H4 (cell line): Measurements from ENCODE around the gene PYGM. TPM values are rescaled to one million over a fixed set of nuclear protein-coding genes. Genes with fewer than 3 reads are reported as not detected.
"Not testable (repeated sequence)": the region's sequence is repeated elsewhere in the genome, so short reads cannot be mapped to it uniquely, and the experiment has no call there.

Experiments
- DNase-seq: peaks from one replicate; pipeline ENCODE4 v3.0.0-alpha.2; 2015; ENCODE audit warnings: low spot score
- total RNA-seq: library from RNA; depleted of rRNA; stranded (reverse); fragments of >200 nt; shearing (Covaris generic); gene quantifications from 2 replicates; pipeline ENCODE4 v1.2.3, GENCODE V29; 2014

The PYGM gene
- total RNA-seq, 1 experiment from 2014 or later = 0.25 TPM

DNA sequence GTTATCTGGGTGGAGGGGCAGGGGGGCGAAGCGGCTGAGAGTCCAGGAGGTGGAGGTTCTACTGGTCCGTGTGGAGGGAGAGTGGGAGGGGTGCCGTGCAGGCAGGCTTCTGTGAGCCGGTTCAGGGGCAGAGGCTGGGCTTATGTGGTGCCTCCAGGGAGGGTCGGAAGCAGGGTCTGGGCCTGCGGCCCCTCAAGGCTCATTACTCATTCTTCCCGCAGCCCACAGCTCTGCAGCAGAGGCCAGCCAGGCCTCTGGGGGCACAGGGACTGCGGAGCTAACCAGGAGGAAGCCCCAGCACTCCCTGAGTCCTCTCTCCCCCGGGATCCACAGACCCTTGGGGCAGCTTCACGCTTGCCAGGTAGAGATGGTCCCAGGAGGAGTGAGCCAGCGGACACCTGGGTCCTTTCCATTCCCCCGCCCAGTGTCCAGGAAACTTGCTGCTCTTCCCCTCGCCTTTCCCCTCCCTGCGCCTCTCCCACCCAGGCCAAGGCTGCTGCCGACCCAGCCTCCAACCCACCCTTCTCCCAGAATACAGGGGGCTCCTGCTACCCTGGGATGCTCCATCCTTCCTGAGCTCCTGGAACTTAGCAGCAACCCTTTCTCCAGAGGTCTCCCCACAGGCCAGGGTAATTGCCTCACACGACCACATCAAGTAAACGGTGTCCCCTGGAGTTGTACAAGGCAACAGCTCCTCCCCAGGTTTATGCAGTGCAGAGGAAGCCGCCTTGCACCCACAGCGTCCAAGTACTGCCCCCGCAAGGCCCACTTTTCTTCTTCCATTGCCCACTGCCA lies 43.1 kb downstream of the PYGM start:
- no peak for DNase-seq

- DNase-seq = no peak
These were observed 43.9 kb downstream of the PYGM start for GRCh38 chr11:64715756-64716472.

- DNase-seq = no peak
These were observed 44.7 kb downstream of the PYGM start for GRCh38 chr11:64715110-64715509.

DNA sequence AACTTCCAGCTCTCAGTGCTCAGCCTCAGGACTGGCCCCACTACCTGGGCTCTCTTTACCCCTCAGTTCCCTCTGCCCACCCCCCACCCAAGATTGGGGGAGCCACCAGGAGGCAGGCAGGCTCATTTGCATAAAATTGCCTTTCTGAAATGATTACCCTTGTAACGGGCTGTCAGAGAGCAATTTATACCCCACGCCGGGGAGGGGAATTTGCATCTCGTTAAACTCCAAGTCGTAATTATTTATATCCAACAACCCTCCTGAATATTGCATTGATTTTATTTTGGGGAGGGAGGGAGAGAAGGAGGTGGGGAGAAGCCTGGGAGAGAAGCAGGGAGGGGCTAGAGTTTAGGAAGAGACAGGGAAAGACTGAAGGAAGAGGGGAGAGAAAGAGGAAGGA lies 45.1 kb downstream of the PYGM start:
- DNase-seq = no peak

- DNase-seq = no peak
These were observed 45.9 kb downstream of the PYGM start for GRCh38 chr11:64713781-64714363.

GRCh38 chr11:64713016-64713707 lies 46.6 kb downstream of the PYGM start:
- no peak for DNase-seq

DNA sequence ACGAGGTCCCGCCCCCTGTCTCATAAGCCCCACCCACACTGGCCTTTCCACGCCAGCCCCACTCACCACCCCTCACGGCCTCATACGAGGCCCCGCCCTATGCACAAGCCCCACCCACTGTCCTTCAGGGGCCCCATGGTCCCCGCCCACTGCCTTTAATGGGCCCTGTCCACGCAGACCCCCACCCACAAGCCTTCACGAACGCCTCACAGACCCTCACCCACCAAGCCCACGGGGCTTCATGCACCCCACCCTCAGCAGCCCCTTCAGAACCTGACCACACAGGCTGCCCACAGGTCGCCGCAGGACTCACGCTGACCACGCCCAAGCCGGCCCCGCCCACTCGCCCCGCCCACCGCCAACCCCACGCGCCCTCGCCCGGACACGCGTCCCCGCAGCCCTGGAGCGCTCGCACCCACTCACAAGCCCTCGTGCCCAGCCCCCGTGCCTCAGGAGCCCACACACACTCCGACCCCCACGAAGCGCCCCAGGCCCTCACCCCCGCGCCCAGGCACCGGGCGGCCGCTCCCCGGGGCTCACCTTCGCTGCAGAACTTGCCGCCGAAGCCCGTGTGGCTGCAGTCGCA lies 47.3 kb downstream of the PYGM start:
- no peak for DNase-seq

- DNase-seq = no peak
These were observed 47.8 kb downstream of the PYGM start for GRCh38 chr11:64711956-64712362.

GRCh38 chr11:64711138-64711955 lies 48.4 kb downstream of the PYGM start:
- DNase-seq = no peak

DNA sequence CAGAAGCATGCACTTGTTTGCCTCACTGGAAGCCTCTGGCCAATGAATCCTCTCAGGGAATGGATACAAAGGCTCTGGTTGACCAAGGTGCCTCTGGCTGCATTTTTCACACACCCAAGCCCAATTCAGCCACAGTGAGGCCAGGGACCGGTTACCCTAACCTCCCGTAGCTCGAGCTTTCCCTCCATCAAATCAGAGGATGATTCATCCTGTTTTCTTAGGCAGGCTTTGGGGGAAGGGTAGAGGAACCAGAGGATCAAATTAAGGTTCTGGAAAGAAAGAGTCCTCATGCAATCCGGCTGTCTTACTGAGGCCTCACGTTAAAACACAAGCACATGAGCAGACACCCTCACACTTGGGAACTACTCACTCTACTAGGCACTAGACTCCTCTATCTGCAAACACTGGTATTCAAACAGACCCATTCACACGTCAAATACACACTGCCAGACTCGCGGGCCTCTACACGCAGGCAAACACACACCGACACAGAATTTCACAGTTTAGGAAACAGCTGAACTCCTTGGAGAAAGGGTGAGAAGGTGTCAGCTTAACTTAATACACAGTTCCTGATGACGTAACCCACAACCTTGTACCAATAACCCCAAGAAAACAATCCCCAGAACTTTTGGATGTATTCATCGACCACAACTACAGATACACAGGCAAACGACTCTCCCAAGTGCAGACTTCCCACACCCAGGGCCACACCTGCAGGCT lies 49.2 kb downstream of the PYGM start:
- DNase-seq = no peak

- no peak for DNase-seq
These were observed 54.3 kb downstream of the PYGM start for GRCh38 chr11:64705501-64705900.

DNA sequence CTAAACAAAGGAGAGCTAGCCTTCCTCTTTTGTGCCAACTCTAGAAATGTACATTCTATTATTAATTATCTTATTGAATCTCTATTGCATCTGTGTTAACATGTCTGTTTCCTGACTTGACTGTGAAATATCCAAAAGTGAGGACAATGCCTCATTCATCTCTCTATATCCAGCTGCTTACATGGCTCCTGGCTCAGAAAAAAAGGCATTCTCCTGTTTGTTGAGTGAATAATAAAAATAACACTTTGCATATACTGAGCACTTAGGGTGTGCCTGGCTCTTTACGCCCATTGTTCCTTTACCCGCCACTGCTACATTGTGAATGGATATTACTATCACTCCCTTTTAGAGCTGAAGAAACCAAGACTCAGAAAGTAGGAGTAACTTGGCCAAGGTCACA lies 56.7 kb downstream of the PYGM start:
- no peak for DNase-seq

DNA sequence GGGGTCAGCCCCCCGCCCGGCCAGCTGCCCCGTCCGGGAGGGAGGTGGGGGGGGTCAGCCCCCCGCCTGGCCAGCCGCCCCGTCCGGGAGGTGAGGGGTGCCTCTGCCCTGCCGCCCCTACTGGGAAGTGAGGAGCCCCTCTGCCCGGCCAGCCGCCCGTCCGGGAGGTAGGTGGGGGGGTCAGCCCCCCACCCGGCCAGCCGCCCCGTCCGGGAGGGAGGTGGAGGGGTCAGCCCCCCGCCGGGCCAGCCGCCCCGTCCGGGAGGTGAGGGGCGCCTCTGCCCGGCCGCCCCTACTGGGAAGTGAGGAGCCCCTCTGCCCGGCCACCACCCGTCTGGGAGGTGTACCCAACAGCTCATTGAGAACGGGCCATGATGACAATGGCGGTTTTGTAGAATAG lies 57.8 kb downstream of the PYGM start:
- not testable (repeated sequence) for DNase-seq

- DNase-seq = no peak
These were observed 61.3 kb downstream of the PYGM start for GRCh38 chr11:64698427-64698826.

DNA sequence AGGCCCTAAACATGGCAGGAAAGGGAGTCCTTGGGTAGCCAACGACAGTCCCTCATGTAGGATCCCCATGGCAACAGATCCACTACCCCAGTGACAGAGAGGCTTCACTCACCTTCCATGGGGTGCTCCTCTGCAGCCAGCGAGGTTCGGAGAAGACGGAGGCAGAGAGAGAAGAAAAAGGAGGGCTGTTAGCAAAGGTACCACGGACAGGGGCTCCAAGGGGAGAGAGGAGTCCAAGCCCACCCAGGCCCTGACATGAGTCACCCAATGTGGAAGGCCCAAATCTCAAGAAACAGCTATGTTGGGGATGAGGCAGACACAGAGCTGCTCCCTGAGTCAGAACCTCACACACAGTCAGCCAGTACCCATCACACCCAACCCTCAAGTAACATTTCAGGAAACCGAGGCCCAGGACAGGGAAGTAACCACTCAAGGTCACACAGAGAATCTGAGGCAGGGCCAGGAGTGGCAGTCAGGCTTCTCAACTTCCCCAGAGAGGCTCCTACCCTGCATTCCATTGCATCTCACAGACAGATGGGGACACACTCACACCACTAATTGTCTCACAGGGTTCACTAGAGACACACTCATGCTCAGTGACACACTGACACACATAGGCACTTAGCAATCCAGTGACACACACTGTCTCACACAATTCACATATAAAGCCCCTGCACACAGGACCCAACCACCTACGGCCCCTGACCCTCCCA lies 62.0 kb downstream of the PYGM start:
- DNase-seq = no peak
